Measurements from ENCODE around the gene PDCD6IP.

DNA sequence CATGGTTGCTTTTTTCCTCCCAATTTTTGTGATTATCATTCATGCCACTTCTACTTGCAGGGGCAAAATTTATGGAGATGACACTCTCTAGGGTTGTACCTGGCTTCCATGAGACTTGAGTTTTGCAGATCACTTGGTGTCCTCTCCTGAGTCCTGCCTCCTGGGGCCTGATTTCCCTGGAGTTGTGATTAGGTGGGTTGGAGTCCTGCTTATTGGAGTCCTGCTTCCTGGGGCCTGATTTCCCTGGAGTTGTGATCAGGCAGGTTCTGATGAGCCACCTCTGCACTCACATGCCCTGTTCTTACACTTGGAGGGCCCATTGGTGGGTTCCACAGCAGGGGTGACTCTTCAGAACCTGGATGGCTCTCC, 102.0 kb downstream of the PDCD6IP start:
- TF ChIP-seq, protein P1, sequence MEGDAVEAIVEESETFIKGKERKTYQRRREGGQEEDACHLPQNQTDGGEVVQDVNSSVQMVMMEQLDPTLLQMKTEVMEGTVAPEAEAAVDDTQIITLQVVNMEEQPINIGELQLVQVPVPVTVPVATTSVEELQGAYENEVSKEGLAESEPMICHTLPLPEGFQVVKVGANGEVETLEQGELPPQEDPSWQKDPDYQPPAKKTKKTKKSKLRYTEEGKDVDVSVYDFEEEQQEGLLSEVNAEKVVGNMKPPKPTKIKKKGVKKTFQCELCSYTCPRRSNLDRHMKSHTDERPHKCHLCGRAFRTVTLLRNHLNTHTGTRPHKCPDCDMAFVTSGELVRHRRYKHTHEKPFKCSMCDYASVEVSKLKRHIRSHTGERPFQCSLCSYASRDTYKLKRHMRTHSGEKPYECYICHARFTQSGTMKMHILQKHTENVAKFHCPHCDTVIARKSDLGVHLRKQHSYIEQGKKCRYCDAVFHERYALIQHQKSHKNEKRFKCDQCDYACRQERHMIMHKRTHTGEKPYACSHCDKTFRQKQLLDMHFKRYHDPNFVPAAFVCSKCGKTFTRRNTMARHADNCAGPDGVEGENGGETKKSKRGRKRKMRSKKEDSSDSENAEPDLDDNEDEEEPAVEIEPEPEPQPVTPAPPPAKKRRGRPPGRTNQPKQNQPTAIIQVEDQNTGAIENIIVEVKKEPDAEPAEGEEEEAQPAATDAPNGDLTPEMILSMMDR (IDR thresholded peaks at IDR 0.05; ENCODE audit: insufficient read depth, low read depth, low read length) = no peak
- no peak for TF ChIP-seq EZH2 (IDR thresholded peaks at IDR 0.05; ENCODE audit: insufficient read depth, low read length)

Measured in astrocyte (in vitro differentiated cells and primary cell).